T follicular helper cell (primary cell): ENCODE data around the gene ADD2.
"Not testable (repeated sequence)": the region's sequence is repeated elsewhere in the genome, so short reads cannot be mapped to it uniquely, and the experiment has no call there.

Experiments
- DNase-seq: peaks from one replicate; pipeline ENCODE4 v3.0.0-alpha.2; 2020; ENCODE audit warnings: low read depth

ADD2 gene

DNA sequence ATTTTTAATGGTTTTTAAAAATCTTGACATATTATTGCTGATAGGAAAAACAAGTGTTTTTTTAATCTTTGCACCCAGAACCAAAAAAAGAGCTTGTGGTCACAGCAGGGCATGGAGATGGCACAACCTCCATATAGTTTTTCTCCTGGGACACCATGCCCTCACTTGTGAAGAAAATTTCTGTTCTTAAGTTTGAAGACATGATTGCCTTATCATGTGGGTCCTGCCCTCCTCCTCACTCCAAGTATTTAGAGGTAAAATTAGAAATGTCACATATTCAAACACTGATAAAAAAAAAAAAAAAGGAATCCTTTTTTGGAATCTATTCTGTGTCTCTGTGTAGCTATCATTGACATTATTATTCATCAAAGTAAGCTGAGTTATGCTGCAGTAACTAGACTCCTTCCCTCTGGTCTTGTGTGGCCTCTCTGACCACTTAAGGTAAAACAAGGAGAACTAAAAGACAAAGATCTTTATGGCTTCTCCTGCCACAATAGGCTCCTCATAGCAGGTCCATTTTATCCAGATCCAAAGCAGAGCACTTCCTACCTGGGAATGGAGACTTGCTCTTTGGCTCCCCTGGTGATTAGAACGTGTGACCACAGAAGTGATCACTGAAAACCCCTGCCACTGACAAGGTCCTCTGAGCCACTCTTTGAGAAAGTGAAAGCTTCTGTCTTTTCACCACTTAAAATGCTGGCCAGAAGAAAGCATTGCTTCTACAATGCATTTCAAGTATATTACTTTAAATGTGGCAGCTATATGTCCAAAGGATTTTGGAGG is 19.8 kb downstream of the ADD2 start:
- no peak for DNase-seq

DNA sequence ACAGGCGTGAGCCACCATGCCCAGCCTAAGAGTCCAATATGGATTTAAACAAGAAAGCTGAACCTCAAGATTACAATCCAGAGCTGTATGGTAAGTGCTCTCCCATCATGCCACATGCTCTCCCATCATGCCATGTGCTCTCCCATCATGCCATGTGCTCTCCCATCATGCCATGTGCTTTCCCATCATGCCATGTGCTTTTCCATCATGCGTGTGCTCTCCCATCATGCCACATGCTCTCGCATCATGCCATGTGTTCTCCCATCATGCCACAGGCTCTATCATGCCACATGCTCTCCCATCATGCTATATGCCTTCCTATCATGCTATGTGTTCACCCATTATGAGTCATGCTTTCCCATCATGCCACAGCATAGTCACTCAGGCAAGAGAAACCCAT is 20.7 kb downstream of the ADD2 start:
- DNase-seq: no peak

DNA sequence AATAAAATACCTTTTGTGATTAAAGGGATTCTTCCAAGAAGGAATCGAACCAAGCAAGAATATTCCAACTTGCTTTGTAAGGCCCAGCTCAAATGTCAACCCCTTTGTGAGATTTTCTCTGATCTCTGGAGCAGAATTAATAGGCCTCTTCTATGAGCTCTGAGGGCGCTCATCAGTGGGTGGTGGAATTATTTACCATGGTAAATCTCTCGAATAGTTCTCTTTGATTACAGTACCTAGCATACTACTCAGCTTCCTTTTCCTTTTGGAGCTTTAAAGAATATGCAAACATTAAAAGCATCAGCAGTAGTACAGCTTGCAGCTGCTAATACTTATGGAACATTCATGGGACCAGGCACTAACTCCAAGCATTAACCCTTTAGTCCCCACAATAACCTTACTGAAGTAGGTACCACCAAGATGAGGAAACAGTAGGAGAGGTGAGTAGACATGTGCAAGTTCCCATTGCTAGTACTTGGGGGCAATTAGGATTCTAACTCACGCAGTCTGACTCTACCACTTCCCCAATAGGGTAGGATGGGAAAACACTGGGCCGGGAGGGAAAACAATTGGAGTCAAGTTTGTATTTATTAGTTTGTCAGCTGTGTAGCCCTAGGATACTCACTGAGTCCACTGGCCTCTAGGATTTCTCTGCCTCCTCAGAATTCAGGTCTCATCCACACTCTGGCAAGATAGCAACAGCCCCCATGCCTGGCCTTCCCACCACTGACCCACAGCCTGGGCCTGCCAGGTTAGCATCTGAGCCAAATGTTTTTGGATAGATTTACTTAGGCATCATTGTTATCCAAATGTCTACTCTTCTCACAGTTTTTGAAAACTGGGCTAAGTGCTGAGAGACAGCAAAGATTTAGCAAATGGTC is 21.7 kb downstream of the ADD2 start:
- DNase-seq: no peak

DNA sequence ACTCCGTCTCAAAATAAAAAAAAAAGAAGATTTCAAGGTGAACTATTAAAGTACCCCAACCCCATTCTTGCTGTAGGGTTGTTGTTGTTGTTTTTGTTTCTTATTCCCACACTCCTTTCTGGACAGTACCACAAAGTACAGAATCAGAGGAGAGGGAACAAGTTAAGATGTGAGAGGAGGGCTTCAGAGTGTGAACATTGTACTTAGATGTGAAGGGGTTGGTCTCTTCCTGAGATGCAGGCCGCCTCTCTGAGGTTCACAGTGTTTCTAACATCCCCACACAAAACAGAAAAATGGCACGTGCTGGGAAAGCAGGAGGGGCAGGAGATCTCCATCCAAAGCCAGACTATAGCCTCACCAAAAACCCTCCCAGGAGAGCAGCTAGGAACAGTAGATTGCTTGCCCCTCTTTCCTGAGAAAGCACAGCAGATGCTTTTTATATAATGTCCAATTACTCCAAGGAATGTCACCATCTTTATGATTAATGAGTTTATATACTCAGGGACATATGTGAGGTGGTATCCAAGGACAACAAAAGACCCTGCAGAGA is 22.6 kb downstream of the ADD2 start:
- DNase-seq: no peak

DNA sequence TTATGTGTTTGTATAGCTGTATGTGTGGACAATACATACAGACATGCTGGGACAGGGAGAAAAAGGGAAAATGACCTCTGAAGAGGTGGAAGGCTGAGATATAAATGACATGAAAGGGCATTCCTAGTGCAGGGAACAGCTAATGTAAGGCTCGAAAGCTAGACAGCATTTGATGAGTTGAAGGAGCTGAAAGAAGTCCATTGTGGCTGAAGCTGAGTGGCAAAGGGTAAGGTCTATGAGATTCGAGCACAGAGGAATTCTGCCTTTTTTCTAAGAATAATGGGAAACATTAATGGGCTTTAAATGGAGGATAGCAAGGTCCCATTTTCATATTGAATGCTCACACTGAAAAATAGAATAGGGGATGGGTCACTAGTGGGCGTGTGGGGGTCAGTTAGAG is 23.6 kb downstream of the ADD2 start:
- no peak for DNase-seq

DNA sequence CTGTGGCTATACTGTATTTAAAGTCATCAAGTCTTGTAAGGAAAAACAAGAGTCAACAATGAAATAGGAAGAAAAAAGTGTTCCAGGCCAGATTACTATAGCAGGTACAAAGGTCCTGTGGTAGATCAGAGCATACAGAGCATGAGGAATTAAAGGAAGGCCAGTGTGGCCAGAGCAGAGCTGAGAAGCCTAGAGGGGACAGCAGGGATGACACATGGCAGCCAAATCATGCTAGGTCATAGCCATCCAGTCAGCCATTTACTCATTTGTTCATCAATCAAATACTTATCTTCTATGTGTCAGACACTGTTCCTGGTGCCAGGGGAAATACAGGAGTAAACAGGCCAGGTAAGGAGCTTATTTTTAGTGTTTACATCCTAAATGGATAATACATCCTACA is 24.3 kb downstream of the ADD2 start:
- no peak for DNase-seq

DNA sequence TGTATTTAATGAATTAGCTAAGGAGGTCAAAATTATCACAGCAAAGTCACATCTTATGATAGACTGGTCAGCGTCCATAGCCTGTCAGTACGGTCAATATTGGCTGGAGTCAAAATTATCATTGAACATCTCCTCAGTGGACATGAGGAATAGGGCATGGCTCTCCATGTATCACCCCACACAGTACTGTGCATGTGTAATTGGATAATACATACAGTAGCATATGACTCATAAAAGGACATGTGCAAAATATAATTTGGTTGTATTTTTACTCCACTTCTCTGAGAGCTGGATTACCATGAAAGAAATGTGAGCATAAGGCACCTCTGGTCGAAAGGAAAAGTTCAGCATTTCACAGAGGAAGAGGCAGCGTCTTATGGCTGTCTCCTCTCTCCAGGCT is 24.9 kb downstream of the ADD2 start:
- no peak for DNase-seq

DNA sequence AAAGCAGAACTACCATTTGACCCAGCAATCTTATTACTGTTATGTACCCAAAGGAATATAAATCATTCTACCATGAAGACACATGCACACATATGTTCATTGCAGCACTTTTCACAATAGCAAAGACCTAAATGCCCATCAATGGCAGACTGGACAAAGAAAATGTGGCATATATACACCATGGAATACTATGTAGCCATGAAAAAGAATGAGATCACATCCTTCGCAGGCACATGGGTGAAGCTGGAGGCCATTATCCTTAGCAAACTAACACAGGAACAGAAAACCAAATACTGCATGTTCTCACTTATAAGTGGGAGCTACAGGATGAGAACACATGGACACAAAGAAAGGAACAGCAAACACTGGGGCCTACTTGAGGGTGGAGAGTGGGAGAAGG is 28.5 kb downstream of the ADD2 start:
- DNase-seq: not testable (repeated sequence)

DNA sequence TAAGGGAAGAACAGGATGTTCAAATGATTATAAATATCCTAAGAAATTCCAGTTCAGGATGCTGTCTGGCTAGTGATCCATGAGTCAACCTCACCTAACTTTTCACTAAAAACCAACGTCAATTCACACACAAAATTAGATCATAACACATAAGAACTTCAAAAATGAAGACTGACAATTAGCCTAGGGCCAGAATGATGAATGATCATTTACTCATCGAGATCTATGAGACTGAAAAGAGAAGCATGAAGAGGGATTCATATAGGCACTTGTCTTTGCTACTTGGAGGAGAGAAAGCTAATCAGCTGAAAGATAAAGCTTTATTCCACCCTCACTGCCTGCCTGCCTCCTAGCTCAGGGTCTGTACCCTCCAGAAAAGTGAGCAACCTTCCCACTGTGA is 29.8 kb downstream of the ADD2 start:
- no peak for DNase-seq

DNA sequence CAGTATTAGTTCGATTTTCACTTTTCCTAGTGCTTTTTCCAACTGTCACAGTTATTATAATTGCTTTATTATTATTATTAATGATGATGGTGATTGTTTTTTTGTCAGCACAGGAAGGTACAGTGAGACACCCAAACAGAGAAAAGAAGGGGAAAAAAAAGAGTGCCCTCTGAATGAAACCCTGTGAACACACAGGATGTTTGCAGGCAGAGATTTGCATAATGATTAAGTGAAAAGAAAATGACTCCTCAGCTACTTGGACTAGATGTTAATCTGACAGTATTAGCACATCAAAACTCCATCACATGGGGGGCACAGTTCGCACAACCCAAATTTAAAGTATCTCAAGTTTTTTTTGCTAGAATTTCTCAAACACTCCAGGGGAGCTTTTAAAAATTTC is 32.9 kb downstream of the ADD2 start:
- DNase-seq: no peak

DNA sequence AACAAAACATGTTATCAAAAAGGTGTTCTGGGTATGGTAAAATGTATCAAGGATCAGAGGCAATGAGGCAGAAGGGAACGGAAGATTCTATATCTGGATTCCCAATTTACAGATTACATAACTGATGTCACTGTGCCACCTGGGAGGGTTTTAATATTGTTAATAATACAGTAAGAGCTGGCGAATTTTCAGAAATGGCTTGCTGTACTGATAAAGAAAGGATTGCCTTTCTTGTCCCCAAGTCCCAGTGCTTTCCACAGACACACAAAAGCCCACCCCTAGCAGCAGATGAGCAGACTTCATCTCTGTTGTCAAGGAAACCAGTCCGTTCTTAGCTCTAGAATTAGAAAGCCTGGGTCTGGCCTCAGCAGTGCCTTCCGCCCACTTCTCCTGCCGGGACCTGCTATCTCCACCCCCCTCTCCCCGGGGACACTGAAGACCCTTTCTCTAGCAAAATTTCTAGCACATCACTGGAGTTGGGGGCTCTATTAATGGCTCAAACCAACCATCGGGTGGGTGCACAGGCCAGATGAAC is 34.3 kb downstream of the ADD2 start:
- no peak for DNase-seq

DNA sequence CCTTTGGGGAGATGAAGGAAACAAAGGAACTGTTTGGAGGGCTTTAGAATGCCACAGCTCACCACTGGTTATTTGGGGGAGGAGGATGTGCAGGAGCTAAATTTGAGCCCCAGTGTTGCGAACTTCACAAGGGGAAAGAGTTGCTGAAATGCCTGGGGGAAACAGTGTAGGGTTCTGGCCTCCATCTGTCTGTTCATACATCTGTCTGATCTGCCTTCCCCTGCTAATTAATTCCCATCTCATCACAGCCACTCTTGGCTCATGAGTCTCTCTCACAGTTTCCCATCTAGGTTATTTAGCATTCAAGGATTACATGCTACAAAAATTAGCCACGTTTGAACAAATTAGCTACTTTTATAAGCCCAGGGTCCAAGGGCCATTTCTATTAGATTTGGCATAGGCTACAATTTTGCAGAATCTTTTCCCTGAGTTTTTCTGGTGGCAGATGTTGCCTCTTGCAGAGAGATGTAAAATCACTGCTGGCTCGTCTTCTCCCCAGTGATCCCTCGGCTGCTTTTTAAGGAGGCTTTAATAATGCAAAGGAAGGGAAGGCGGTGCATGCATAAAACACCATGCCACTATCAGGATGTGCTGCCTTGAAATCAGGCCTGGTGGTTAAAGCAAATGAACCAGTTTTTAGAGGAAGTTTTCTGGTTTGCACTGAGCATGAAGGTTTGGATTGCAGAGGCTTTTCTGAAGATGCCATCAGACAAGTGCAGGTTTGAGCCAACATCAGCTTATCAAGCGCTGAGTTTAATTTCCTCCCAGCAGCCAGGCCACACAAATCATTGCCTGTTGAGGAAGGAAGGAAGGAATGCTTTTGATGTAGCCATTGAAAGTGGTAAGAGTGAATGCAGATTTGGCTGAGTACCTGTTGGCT is 35.0 kb downstream of the ADD2 start:
- DNase-seq: no peak

DNA sequence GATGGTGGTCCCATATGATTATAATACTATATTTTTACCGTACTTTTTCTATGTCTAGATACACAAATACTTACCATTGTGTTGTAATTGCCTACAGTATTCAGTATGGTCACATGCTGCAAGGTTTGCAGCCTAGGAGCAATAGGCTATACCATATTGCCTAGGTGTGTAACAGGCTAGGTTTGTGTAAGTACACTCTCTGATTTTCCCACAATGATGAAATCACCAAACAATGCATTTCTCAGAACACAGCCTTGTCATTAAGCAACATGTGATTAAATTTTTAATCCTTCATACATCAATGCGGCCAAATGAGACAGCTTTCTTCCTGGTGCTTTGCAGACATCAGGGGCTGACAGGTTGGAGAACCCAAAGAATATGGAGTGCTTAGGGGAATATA is 37.3 kb downstream of the ADD2 start:
- no peak for DNase-seq

DNA sequence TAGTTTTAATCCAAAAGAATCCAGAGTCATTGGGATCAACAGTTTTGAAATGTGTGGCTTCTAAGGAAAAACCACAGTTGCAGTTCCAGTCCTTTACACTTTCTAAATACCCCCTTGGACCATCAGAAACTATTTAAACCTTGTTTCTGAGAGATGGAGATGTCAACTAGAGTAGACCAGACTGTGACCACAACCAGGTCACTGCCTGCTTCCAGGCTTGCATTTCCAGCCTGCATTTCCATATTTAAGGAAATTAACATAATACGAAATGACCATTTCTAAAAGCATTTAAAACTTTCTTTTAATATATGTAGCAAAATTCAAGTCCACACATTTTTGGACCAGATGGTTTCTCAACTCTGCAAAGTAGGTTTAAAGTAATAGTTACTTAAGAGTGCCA is 38.4 kb downstream of the ADD2 start:
- DNase-seq: no peak

DNA sequence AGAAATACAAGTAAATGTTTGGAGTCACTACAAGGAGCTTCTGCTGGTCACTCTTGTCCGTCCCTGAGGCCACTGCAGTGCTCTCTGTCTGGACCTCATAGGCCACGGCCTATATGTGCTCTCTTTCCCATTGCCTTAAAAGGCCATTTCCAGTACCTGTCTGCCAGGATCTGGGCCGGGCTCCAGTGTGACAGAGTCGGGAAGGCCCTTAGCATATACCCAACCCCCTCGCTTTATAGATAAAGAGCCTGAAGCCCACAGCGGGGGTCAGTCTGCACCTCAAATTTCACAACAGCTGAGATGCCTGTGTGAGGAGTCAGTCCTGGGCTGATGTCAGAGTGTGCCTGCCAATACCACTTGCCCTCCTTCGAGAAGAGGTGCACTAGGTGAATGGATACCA is 39.9 kb downstream of the ADD2 start:
- no peak for DNase-seq

DNA sequence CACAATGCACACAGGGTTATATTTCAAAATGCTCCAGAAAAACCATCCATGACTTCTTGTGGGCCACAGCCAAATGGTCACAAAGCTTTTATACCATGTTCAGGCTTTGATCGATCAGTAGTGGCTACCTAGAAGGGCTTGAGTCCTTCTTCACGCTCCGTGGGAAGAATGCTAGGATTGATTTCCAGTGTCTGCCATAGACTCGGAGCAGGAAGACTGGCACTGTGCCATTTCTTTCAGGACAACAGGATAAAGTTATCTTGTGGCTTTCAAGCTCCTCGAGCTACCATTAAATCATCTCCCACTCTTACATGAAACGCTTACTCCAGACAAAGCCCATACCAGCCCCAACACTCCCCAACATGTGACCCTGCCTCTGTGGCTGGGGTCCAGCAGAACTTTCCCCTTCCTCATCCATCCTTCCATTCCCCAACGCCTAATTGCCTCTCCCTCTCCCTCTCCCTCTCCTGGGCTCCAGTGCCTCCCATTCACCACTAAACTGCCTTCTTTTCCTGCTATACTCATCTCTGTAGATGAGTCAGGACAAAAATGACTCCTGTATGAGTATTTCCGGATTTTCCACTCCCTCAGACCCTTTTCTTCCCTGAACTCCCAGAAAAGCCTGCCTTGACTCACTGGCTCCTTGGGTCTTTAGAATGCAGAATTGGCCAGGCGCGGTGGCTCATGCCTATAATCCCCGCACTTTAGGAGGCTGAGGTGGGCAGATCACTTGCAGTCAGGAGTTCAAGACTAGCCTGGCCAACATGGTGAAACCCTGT is 40.9 kb downstream of the ADD2 start:
- DNase-seq: no peak

DNA sequence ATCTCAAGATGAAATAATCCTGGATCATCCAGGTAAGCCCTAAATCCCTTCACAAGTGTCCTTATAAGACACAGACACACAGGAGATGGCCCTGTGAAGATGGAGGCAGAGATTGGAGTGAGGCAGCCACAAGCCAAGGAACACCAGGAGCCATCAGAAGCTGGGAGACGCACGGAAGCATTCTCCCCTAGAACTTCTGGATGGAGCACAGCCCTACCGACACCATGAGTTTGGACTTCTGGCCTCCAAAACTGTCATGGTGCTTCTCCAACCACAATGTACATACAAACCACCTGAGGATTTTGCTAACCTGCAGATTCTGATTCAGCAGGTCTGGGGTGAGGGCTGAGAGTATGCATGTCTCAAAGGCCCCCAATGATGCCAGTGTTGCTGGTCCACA is 42.5 kb downstream of the ADD2 start:
- no peak for DNase-seq

DNA sequence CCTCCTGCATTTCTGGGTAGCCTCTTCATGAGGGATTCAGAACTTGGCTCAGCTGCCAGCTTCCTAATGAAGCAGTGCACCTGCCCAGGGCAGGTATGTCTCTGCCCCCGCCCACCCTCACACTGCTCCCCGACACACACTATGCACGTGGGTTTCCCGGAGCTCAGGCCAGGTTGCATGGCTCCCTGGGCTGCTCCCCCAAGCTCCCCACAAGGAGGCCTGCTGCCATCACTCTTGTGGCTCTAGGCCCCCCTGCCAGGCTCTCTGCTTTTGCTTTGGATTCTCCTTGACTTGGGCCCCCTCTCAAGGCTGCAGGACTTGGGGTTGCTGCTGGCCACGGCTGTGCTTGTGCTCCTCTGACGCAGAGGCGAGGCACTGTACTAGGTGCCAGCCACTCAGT is 43.6 kb downstream of the ADD2 start:
- no peak for DNase-seq

DNA sequence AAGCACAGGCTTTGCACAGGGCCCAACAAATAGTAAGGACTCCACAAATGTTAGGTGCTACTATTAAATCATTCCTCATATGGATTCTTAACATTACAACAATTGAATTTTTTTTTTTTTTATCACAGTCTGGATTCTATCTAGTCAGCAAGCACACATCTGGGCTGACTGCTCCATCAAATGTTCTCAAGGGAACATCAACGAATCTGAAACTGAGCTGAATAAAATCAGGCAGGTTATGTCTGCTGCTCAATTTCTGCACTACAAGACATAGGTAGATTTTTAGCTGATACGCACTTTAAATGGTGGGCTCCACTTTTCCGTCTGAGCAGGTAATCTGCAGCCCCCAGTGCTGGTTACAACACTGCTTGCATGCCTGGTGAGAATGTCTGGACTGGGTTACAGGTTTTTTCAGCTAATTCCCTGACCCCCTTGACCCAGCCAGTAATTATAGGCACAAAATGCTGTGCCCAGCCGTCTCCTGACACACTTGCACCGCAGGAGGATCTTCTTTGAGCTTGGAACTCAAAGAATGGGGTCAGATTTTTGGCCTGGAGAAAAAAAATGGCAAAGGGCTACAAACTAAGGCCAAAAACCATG is 44.6 kb downstream of the ADD2 start:
- DNase-seq: no peak

DNA sequence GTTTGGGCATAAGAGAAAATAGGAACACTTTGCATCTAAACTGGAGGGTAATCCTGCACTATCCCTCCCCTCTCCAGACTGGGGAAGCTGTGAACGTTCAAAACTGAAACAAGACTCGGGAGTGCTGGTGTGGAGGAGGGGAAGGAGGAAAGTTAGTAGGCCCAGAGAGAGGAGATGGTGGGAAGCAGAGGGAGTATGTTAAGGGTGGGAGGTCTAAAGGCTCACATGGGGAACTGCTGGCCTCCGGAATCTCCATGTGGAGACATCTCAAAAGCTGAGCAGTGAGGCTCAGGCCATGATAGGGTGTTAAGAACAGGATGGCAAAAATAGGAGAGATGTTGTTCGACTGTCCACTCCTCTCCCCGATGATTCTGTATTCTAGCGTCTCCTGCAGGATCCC is 47.9 kb downstream of the ADD2 start:
- DNase-seq: no peak

DNA sequence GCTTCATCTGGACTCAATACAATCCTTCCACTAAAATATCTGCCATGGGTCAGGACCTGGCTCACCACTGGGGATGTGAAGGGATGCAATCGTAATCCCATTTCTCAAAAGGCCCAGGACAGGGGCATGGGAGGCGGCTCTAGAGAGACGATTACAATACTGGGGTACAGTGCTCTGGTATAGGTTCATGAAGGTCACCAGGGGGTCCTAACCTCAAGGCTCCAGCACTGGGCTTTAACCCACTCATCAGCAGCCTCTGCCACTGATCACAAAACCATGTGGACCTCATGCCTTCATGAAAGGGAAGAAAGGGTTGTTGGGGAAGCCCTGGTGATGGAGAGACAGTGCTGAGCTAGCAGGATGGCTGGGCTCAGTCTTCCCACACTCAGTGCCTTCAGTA is 48.8 kb downstream of the ADD2 start:
- no peak for DNase-seq
